Stimulated activated CD4-positive, alpha-beta T cell treated with anti-CD3 and anti-CD28 coated beads, Interleukin-12 subunit alpha, Interleukin-12 subunit beta, amount 100 ng/mL, for 4 hours (primary cell): Measurements from ENCODE around the gene WDR88.
"Not testable (repeated sequence)": the region's sequence is repeated elsewhere in the genome, so short reads cannot be mapped to it uniquely, and the experiment has no call there.

ENCODE experiments used
- DNase-seq: peaks from one replicate; pipeline ENCODE4 v3.0.0-alpha.2; 2020

WDR88 gene

GRCh38 chr19:33199441-33200265 lies 67.7 kb downstream of the WDR88 start:
- DNase-seq, result no peak

- no peak for DNase-seq
Measured at GRCh38 chr19:33201473-33201872, 69.6 kb downstream of the WDR88 start.

- DNase-seq, result no peak
Measured at GRCh38 chr19:33201886-33202545, 70.1 kb downstream of the WDR88 start.

GRCh38 chr19:33202546-33203507 lies 70.9 kb downstream of the WDR88 start:
- DNase-seq, result no peak

- DNase-seq, result no peak
Measured at GRCh38 chr19:33203529-33203928, 71.6 kb downstream of the WDR88 start.

GRCh38 chr19:33204136-33204973 lies 72.4 kb downstream of the WDR88 start:
- DNase-seq, result no peak

- no peak for DNase-seq
Measured at GRCh38 chr19:33205110-33205509, 73.2 kb downstream of the WDR88 start.

GRCh38 chr19:33205531-33206260 lies 73.8 kb downstream of the WDR88 start:
- DNase-seq, result no peak

- no peak for DNase-seq
Measured at GRCh38 chr19:33206261-33207039, 74.5 kb downstream of the WDR88 start.

- no peak for DNase-seq
Measured at GRCh38 chr19:33207040-33207620, 75.2 kb downstream of the WDR88 start.

GRCh38 chr19:33207903-33208302 lies 76.0 kb downstream of the WDR88 start:
- DNase-seq, result no peak

- no peak for DNase-seq
Measured at GRCh38 chr19:33208371-33208895, 76.5 kb downstream of the WDR88 start.

- DNase-seq, result no peak
Measured at GRCh38 chr19:33208904-33209849, 77.3 kb downstream of the WDR88 start.

GRCh38 chr19:33209850-33210230 lies 77.9 kb downstream of the WDR88 start:
- DNase-seq, result not testable (repeated sequence)

GRCh38 chr19:33210266-33210940 lies 78.5 kb downstream of the WDR88 start:
- no peak for DNase-seq

GRCh38 chr19:33211794-33212435 lies 80.0 kb downstream of the WDR88 start:
- no peak for DNase-seq

- DNase-seq, result no peak
Measured at GRCh38 chr19:33212436-33213172, 80.7 kb downstream of the WDR88 start.
